K562 (cell line): ENCODE data around the gene YPEL1. TPM values are rescaled to one million over a fixed set of nuclear protein-coding genes. Genes with fewer than 3 reads are reported as not detected.

Source experiments
- CHD2 ChIP-seq: IDR thresholded peaks from 2 replicates; pipeline ENCODE4 v1.6.1; 2011; ENCODE audit warnings: low read depth, low read length
- DIDO1 ChIP-seq: fragments of 450-650 bp; IDR thresholded peaks from 2 replicates; pipeline ENCODE4 v1.6.1; 2016; ENCODE audit warnings: low read depth, missing biosample characterization, missing genetic modification characterization
- HMG20B ChIP-seq: fragments of 250-450 bp; sonication (Bioruptor Pico); IDR thresholded peaks from 2 replicates; pipeline ENCODE4 v1.5.0; 2021; ENCODE audit warnings: mild to moderate bottlenecking
- KDM5B ChIP-seq: fragments of 200-600 bp; sonication (generic); IDR thresholded peaks from 2 replicates; pipeline ENCODE4 v1.6.1; 2012; ENCODE audit warnings: low read depth, mild to moderate bottlenecking, moderate library complexity, low read length, control low read depth, inconsistent platforms; ENCODE audit not compliant: insufficient replicate concordance
- MTF1 ChIP-seq: fragments of 250-450 bp; sonication (Bioruptor Pico); IDR thresholded peaks from 2 replicates; pipeline ENCODE4 v1.9.0; 2021; ENCODE audit warnings: moderate library complexity, mild to moderate bottlenecking, inconsistent platforms, borderline replicate concordance
- NFE2L1 ChIP-seq: fragments of 450-650 bp; IDR thresholded peaks from 2 replicates; pipeline ENCODE4 v1.6.1; 2016; ENCODE audit warnings: missing genetic modification characterization, low read depth, mild to moderate bottlenecking, missing compliant biosample characterization, moderate library complexity, borderline replicate concordance
- PPARD ChIP-seq: fragments of 250-450 bp; sonication (Bioruptor Pico); IDR thresholded peaks from 2 replicates; pipeline ENCODE4 v1.8.0; 2022; ENCODE audit warnings: inconsistent platforms, mild to moderate bottlenecking, moderate library complexity
- SMARCB1 ChIP-seq: IDR thresholded peaks from 2 replicates; pipeline ENCODE4 v1.6.1; 2011; ENCODE audit warnings: improper control_type of control experiment, low read depth; ENCODE audit not compliant: insufficient read length
- SMC3 ChIP-seq: conservative IDR thresholded peaks from 2 replicates; pipeline ENCODE4 v1.6.1; 2011; ENCODE audit warnings: low read depth, low read length, improper control_type of control experiment; ENCODE audit not compliant: insufficient read depth
- TCFL5 ChIP-seq: fragments of 250-450 bp; sonication (Bioruptor Pico); conservative IDR thresholded peaks from 2 replicates; pipeline ENCODE4 v1.6.1; 2021; ENCODE audit warnings: mild to moderate bottlenecking, moderate library complexity, matching md5 sums
- THAP7 ChIP-seq: fragments of 250-450 bp; sonication (Bioruptor Pico); IDR thresholded peaks from 2 replicates; pipeline ENCODE4 v1.5.0; 2021
- XRCC3 ChIP-seq: fragments of 450-650 bp; IDR thresholded peaks from 2 replicates; pipeline ENCODE4 v1.6.1; 2017; ENCODE audit warnings: mild to moderate bottlenecking, moderate library complexity
- ZNF277 ChIP-seq: fragments of 250-450 bp; sonication (Bioruptor Pico); IDR thresholded peaks from 2 replicates; pipeline ENCODE4 v1.8.0; 2022; ENCODE audit warnings: inconsistent platforms, mild to moderate bottlenecking, moderate library complexity, borderline replicate concordance
- ZNF407 ChIP-seq: fragments of 450-650 bp; IDR thresholded peaks from 2 replicates; pipeline ENCODE4 v1.6.1; 2016; ENCODE audit warnings: low read depth
- polyA plus RNA-seq, 8 experiments: library from polyadenylated mRNA; depleted of rRNA in 4 of 8; stranded (reverse) in 5 of 8; unstranded in 3 of 8; fragments of >200 nt; fragmentation: Nextera tagmentation in 2 of 8; fragmentation: Illumina TruSeq in 1 of 8; extraction: Ambion mirVana in 2 of 8; extraction: Trizol in 1 of 8; gene quantifications; 2 replicates each; pipeline versions ENCODE4 v1.2.1 to v1.2.3, GENCODE V29; 2011 to 2014; ENCODE audit warnings: inconsistent platforms in 1 of 8, missing spikeins in 1 of 8
- total RNA-seq, 7 experiments: library from RNA; depleted of rRNA in 6 of 7; stranded (reverse); fragments of >200 nt in 6 of 7; fragmentation: Illumina TruSeq in 2 of 7; extraction: Trizol in 2 of 7; gene quantifications; 2 replicates each; pipeline versions ENCODE4 v1.2.1 to v1.2.3, GENCODE V29; 2011 to 2021; ENCODE audit warnings: low replicate concordance in 1 of 7

YPEL1 gene
- total and polyA plus RNA-seq, 9 of the 15 experiments (the other 6 are each of a cell fraction or from before 2014, with no cell fraction given): 0.07 to 2.2 (median 0.46) TPM

- TF ChIP-seq ZNF407 (no peak), DIDO1 (tag) (no peak), KDM5B (peak; percentile 78), THAP7 (CRISPR knock-in tag) (no peak), XRCC3 (no peak), PPARD (CRISPR knock-in tag) (no peak), NFE2L1 (tag) (no peak), SMARCB1 (peak; percentile 90), TCFL5 (CRISPR knock-in tag) (no peak), MTF1 (CRISPR knock-in tag) (no peak), HMG20B (CRISPR knock-in tag) (no peak), ZNF277 (no peak), SMC3 (0 out of 2 replicates have a peak, but pooled peaks have one; percentile 6), CHD2 (peak; percentile 88)
Measured at GRCh38 chr22:21735200-21736083, at the start of gene YPEL1 (continued).
